GM06990 (cell line): ENCODE measurements around the gene ALOXE3.

Source experiments
- DNase-seq: peaks from one replicate; pipeline ENCODE4 v3.0.0-alpha.2; 2011; ENCODE audit not compliant: insufficient read length; ENCODE audit errors: extremely low read depth
- H3K27me3 ChIP-seq: replicated peaks from 2 replicates; pipeline ENCODE4 v1.6.0; 2011; ENCODE audit warnings: low read length; ENCODE audit not compliant: control insufficient read depth, insufficient read depth
- H3K36me3 ChIP-seq: 2 replicates; pipeline ENCODE4 v1.5.1; 2011; ENCODE audit warnings: low read length; ENCODE audit not compliant: control insufficient read depth, insufficient read depth
- H3K4me3 ChIP-seq: replicated peaks from 2 replicates; pipeline ENCODE4 v1.5.1; 2011; ENCODE audit warnings: low read depth, mild to moderate bottlenecking, control low read depth, low read length
- TF ChIP-seq, protein P1 (sequence below): IDR thresholded peaks from 2 replicates; pipeline ENCODE4 v1.5.1; 2011; ENCODE audit warnings: low read length, control low read depth, mild to moderate bottlenecking, inconsistent platforms; ENCODE audit not compliant: insufficient read depth, poor library complexity, severe bottlenecking

Gene ALOXE3

DNA sequence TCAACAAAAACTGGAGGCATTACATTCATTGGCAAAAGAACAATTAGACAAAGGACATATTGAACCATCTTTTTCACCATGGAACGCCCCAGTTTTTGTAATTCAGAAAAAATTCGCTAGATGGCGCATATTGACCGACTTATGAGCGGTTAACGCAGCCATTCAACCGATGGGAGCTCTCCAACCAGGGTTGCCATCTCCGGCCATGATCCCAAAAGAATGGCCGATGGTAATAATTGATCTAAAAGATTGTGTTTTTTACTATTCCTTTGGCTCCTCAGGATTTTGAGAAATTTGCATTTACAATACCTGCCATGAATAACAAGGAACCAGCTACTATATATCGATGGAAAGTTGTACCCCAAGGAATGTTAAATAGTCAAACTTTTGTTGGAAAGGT, 58.0 kb downstream of the ALOXE3 start:
- H3K27me3 ChIP-seq: 0 out of 2 replicates have a peak, but pooled peaks cover 1% of the 10 kb centered on the region
- DNase-seq: no peak
- TF ChIP-seq, protein P1, sequence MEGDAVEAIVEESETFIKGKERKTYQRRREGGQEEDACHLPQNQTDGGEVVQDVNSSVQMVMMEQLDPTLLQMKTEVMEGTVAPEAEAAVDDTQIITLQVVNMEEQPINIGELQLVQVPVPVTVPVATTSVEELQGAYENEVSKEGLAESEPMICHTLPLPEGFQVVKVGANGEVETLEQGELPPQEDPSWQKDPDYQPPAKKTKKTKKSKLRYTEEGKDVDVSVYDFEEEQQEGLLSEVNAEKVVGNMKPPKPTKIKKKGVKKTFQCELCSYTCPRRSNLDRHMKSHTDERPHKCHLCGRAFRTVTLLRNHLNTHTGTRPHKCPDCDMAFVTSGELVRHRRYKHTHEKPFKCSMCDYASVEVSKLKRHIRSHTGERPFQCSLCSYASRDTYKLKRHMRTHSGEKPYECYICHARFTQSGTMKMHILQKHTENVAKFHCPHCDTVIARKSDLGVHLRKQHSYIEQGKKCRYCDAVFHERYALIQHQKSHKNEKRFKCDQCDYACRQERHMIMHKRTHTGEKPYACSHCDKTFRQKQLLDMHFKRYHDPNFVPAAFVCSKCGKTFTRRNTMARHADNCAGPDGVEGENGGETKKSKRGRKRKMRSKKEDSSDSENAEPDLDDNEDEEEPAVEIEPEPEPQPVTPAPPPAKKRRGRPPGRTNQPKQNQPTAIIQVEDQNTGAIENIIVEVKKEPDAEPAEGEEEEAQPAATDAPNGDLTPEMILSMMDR: peak; percentile 66
- H3K36me3 ChIP-seq: no peaks in the 10 kb centered on the region
- no peak overlapping the region for H3K4me3 ChIP-seq

GRCh38 chr17:8059131-8059530, 59.2 kb downstream of the ALOXE3 start:
- TF ChIP-seq, protein P1: no peak
- no peaks in the 10 kb centered on the region for H3K27me3 ChIP-seq
- no peak for DNase-seq
- no peak overlapping the region for H3K4me3 ChIP-seq
- H3K36me3 ChIP-seq: no peaks in the 10 kb centered on the region

DNA sequence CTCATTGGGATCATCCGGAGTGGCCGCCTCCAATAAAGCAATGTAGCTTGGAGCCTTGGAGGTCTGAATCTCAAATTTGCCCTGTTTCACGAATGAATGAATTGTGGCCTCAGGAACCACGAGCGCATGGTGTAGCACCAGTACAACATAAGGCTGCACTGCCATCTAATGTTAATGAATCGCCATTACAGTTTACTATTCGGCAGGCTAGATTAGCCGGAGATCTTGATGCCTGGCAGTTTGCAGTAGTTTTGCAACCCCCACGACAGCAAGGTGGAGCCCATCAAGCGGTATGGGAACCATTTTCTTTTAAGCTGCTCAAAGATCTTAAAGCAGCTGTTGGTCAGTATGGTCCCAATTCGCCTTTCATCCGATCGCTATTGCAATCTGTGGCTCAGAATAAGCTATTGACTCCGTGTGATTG, 60.6 kb downstream of the ALOXE3 start:
- no peaks in the 10 kb centered on the region for H3K27me3 ChIP-seq
- H3K36me3 ChIP-seq: no peaks in the 10 kb centered on the region
- TF ChIP-seq, protein P1: peak; percentile 61
- no peak for DNase-seq
- H3K4me3 ChIP-seq: no peak overlapping the region

- no peak for DNase-seq
- H3K27me3 ChIP-seq: no peaks in the 10 kb centered on the region; the same call in 1 of the 2 replicates
- TF ChIP-seq, protein P1: no peak
- H3K36me3 ChIP-seq: no peaks in the 10 kb centered on the region
- H3K4me3 ChIP-seq: no peak overlapping the region
These were observed 61.2 kb downstream of the ALOXE3 start for GRCh38 chr17:8056976-8057625.

GRCh38 chr17:8056232-8056975, 61.9 kb downstream of the ALOXE3 start:
- TF ChIP-seq, protein P1: no peak
- DNase-seq: peak; percentile 44
- Histone ChIP-seq H3K36me3 (no peaks in the 10 kb centered on the region), H3K27me3 (no peaks in the 10 kb centered on the region; the same call in 1 of the 2 replicates), H3K4me3 (no peak overlapping the region)

DNA sequence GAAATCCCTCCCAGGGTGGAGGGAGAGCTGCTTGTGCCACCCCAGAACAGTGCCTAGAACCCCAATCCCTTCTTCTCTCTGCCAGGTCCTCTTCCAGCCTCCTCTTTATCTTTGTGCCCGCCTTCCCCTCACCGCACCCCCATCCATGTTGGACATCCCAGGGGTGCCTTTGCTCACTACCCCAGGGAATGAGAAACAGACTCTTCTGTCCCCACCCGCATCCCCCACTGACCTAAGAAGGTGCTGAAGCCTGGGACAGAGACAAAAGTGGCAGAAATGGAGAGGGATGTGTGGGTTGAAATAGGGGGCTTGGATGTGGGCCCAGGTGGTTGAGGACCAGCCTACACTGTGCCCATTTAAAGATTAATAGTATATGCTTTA, 62.5 kb downstream of the ALOXE3 start:
- H3K36me3 ChIP-seq: no peaks in the 10 kb centered on the region
- TF ChIP-seq, protein P1: no peak
- no peak overlapping the region for H3K4me3 ChIP-seq
- DNase-seq: no peak
- no peaks in the 10 kb centered on the region; the same call in 1 of the 2 replicates for H3K27me3 ChIP-seq
